ENCODE results near the gene SINHCAF.
"Not testable (repeated sequence)": the region's sequence is repeated elsewhere in the genome, so short reads cannot be mapped to it uniquely, and the experiment has no call there.

SINHCAF gene

DNA sequence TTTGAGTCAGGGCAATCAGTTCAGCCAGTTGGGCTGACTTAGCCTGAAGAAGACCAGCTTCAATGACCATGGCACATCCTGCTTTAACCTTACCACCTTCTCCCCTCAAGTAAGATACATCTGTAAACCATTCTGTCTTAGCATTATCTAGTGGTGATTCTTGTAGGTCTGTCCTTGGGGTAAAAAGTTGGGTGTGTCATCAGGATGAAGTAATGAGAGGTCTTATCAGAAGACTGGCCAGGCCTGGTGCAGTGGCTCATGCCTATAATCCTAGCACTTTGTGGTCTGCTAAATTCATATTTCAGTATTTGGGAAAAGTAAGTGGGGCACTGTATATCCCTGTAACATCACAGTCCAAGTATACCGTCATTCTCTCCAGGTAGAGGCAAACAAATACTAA lies 19.1 kb downstream of the SINHCAF start:
- no peak for DNase-seq

DNA sequence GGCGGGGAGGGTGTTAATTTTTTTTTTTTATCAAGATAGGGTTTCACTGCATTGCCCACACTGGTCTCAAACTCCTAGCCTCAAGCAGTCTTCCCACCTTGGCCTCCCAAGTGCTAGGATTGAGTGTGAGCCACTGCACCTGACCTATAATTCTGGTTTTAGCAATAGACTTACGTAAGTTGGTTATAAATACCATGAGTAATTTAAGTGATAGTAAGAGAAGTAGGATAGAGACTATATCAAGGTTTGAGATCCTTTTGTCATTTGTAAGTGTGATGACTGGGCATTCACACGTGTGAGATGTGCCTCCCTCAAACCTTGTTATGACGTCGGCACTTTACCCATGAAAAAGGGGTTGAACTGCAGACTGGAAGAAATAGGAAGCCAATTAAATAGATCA lies 22.5 kb downstream of the SINHCAF start:
- no peak for DNase-seq

DNA sequence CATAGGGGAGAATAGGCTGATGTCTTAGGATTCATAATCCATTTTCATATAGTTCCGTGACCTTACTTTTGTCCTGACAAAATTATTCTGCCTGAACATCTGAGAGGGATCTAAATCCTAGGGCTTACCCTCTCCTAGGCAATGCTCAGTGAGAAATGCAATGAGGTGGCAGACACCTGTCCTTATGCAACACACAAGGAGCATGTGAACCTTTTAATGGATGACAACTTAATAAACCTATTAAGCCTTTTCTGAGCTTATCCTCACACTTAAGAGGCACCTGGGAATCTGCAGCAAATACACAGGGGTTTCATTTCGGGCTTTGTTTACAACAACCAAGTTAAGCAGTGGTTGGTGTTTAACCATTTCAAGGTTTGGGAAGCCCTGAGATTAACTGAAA lies 24.6 kb downstream of the SINHCAF start:
- no peak for DNase-seq

DNA sequence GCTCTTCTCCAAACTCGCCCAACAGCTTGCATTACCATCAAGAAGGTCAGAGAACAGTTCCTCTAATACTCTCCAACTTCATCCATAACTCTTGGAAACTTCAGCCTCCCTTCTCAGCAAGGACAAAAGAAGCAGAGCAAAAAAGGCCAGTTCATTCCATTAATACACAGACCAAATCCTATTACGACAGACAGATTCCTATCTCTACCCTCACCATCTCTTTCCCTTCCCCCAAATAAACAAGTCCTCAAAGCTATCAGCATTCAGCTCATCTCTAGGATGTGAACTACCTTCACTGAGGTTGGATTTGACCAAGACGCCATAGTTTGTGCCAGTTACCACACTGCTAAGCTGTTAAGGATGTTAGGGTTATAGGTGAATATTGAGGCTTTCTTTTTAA lies 25.2 kb downstream of the SINHCAF start:
- no peak for DNase-seq

DNA sequence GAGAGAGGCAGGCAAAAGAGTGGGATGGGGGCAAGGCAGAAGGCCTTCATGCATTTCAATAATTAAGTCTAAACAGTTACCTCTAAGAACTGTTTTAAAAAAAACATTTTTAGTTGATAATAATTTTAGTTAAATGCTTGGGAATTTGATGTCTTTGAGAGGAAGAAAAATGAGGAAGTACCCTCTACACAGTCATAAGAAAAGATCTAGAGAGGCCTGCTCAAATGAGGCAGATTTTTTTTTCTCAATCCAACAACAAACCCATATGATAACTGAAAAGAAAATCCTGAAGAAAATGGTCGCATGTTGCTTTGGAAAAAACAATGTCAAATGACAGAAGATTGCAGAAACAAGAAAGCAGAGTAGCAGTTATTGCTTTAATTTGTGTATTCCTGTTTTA lies 25.6 kb downstream of the SINHCAF start:
- no peak for DNase-seq

DNA sequence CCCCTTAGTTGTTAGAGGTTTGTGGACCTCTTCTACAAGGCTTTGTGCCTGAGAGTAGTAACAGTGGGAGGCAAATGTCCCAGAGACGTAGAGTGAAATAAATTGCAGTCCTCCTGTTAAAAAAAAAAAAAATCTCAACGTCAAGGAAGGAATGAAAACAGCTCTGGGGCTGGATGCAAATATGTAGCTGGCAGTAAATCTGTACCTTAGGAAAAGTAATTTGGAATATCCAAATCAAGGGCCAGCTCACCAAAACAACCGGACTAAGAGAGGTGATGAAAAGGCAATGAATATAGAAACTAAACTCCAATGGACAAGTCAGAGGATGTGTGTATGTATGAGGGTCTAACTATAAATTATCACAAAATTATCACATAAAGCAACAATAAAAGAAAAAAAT lies 27.0 kb downstream of the SINHCAF start:
- DNase-seq: no peak

DNA sequence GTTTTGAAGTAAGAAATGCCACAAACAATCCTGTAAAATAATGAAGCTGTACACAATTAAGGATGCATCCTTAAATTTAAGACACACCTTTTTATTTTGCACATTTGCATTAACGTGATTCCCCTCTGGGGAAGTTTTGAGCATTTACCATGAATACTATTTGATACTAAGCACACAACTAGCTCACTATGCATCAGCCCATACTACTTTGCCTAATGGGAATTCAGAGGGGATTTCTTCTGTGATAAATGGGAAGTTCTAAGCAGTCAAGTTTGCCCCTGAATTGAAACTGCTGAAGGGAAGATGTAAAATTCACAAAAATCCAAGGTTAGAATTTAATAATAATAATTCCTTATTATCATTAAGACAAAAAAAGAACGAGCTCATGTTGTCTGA lies 27.4 kb downstream of the SINHCAF start:
- no peak for DNase-seq

GRCh38 chr12:31297572-31298514 lies 28.1 kb downstream of the SINHCAF start:
- no peak for DNase-seq

DNA sequence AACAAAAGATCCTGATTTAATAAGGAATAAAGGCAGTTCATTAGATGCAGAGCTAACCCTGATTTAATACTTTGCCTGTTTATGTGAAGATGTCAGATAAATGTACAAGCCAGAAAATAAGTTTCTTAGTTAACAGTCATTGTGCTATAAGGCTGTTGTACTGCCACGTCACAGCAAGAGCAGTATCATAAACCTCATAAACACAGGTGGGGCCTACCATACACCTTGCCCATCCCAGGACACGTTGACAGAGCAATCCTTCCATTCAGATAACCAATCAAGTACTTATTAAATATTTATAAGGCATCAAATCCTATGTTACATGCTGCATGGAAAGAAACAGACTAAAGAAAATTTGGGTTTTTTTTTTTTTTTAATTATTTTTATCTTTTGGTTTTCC lies 36.5 kb downstream of the SINHCAF start:
- no peak for DNase-seq

DNA sequence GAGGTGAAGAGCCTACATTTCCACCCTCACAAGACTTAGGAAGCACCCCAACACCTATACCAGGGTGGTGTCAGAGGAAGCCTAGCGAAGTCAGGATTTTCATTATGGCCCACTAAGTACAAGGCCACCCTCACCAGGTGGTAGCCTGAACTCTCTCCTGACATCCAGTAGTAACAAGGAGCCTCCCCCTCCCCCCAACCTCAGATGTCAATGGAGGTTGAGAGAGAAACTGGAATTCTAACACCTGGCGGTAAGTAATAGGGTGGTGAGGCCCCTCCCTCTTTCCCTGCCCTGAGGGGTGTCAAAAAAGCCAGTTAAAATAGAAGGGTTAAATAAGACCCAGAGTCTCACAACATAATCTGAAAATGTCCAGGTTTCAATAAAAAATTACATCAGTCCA lies 37.6 kb downstream of the SINHCAF start:
- DNase-seq: no peak

DNA sequence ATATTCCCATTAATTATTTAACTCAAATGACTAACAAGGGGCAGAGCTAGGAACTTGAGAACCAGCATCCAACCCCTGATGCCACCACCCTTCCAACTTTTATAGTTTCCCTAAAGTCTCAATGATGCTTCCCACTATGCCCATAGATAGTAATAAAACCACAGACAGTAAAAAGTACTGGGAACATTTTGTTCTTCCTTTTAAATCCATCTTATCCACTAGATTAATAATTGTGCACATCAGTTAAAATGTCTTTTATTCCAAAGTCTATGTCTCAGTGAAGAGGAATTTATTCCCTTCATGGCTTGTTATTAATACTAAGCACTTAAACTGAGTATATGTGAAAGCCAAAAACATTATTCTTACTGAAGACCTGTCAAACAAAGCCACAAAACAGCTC lies 45.8 kb downstream of the SINHCAF start:
- no peak for DNase-seq

GRCh38 chr12:31279390-31279924 lies 46.5 kb downstream of the SINHCAF start:
- DNase-seq: no peak

- no peak for DNase-seq
These were observed 47.1 kb downstream of the SINHCAF start for GRCh38 chr12:31278832-31279231.

GRCh38 chr12:31278424-31278823 lies 47.5 kb downstream of the SINHCAF start:
- no peak for DNase-seq

DNA sequence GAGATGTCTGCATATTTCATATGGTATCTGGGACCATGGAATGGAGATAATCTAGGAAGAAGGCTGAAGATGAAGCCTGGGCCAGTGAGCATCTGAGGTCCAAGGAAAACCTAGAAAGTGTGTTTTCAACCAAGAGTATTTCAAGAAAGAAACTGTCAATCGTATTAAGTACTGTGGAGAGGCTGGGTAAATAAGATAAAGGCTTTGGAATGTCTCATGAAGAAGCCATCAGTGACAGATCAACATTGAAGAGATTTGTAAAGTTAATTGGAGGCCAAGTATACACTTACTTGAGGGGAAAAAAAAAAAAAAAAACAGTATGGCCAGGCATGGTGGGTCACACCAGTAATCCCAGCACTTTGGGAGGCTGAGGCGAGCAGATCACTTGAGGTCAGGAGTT lies 48.9 kb downstream of the SINHCAF start:
- DNase-seq: no peak

DNA sequence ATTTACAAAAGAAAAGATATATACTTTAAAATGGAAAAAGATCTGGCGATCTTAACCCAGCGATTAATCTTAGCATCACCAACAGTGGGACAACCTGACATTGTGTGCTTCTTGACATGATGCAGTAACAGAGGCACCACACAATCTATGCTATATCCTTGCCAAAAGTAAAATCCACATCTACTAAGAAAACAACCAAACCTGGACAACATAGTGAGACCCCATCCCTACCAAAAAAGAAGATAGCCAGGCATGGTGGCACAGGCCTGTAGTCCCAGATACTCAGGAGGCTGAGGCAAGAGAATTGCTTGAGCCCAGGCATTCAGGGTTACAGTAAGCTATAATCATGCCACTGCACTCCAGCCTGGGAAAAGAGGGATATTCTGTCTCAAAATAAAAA lies 50.5 kb downstream of the SINHCAF start:
- DNase-seq: no peak

GRCh38 chr12:31274520-31275300 lies 51.2 kb downstream of the SINHCAF start:
- DNase-seq: no peak

DNA sequence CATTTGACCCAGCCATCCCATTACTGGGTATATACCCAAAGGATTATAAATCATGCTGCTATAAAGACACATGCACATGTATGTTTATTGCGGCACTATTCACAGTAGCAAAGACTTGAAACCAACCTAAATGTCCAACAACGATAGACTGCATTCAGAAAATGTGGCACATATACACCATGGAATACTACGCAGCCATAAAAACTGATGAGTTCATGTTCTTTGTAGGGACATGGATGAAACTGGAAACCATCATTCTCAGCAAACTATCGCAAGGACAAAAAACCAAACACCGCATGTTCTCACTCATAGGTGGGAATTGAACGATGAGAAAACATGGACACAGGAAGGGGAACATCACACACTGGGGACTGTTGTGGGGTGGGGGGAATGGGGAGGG lies 52.2 kb downstream of the SINHCAF start:
- DNase-seq: not testable (repeated sequence)

DNA sequence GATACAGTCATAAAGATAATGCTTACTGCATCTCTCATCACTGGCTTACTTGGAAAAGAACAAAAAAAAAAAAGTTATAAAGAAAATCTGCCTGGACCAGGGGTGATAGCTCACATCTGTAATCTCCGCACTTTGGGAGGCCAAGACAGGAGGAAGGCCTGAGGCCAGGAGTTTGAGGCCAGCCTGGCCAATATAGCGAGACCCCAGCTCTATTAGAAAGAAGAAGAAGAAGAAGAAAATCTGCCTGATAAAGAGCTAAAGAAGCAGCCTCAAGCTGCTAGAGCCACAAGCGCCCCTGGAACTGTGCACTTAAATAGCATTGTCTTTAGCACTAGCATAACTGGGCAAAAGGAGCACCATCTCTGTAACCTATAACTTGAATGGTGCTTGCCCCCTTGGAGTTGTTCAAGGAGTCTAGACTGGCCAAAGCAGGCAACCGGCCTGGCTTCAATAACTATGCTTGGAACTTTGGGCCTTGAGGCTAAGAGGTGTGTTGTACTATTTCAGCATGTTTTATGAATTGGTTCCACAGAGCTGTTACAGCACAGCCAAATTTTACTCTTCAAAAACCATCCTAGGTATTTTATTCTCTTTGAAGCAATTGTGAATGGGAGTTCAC lies 53.2 kb downstream of the SINHCAF start:
- no peak for DNase-seq

- DNase-seq: no peak
These were observed 58.0 kb downstream of the SINHCAF start for GRCh38 chr12:31267966-31268365.

- no peak for DNase-seq
These were observed 60.2 kb downstream of the SINHCAF start for GRCh38 chr12:31265722-31266121.

DNA sequence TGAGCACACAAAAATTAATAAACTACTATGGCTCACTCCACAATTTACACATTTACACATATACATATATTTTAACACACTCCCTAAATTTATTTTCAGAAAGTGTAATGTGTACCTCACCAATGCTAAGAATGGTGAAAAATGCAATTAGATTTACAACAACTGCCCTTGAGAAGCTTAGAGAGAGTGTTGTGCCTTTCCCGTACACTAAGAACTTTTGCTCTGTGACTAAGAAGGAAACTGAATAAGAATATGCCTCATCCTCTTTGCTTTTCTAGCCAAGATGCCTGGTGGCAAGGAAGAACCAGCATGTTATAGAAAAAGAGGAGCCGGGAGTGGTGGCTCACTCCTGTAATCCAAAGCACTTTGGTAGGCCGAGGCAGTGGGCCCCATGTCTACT lies 62.3 kb downstream of the SINHCAF start:
- DNase-seq: no peak

DNA sequence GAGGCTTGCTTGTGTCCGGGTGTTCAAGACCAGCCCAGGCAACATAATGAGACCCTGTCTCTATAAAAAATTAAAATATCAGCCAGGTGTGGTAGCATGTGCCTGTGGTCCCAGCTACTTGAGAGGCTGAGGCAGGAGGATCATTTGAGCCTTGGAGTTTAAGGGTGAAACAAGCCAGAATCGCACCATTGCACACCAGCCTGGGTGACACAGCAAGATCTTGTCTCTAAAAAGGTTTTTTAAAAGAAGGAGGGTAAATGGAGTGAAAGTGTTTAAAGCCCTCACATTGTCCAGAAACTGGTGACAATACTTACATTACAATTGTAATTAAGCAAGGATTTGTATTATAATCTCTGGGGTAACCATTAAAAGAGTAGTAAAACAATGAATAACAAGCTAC lies 64.2 kb downstream of the SINHCAF start:
- no peak for DNase-seq
